ENCODE results near the gene CAMK2B. TPM values are rescaled to one million over a fixed set of nuclear protein-coding genes. Genes with fewer than 3 reads are reported as not detected.
A peak's percentile ranks its signal among the peaks of the same experiment; 100 is the strongest.

The CAMK2B gene
- total RNA-seq, 4 donors from 2014 or later, result 35.3 to 64.8 (median 46.0) TPM

DNA sequence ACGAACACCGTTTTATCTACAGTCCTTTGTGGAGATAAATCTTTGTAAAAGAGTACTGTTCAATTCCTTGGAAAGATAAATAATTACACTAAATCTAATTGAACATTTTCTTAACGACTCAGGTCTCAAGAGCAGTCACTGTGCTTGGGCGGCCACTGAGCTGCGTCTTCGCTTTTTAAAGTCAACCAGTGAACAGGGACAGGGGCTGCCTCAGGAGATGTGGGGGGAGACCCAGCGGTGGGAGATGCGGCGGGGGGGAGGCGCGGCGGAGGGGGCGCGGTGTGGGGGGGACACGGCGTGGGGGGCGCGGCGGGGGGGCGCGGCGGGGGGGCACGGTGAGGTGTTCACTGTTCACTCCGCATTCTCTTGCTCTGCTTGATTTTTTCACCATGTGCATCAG lies 39.8 kb downstream of the CAMK2B start:
- intact Hi-C loops (cut with DNase I; ENCODE audit: low total_unique reads), result loop anchor here (2.0 kb wide), 1 partner anchor 27 kb away; no protein-coding TSS in a partner anchor
- peak; percentile 0 to 8 for DNase-seq

DNA sequence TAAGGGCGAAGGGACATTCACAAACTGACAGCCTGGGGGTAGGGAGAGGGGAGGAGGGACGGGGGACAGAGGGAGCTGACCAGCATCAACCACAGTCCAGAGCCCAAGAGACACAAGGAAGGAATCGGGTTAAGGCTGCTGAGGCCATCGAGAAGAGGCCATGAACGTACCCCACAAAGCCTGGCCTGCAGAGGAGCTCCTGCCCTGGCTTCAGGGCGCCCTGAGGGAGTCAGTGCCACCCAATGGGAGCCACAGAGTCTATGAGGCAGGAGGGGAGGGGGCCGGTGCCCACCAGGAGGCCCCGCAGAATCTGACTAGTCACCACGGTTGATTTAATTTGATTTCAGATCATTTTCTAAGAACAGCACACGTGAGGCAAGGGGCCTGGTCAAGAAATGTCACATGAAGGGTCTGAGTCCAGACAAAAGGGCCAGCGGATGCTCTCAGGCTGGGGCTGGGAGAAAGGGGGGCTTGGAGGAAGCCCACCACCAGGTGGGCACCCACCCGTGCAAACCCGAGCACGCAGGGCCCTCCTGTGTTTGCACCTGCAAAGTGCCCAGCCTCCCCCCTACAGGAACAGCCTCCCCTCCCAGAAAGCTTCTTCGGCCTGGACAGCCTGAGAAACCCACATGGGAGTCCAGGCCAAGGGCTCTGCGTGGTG lies 40.4 kb downstream of the CAMK2B start:
- intact Hi-C loops (cut with DNase I; ENCODE audit: low total_unique reads) (loop anchor here (2.0 kb wide), 1 partner anchor 26 kb away; no protein-coding TSS in a partner anchor), in situ Hi-C loops (cut with MboI; ENCODE audit: low sequenced_read_pairs in 4 of 4) (no loop called here)
- H3K9me3 ChIP-seq, result no peaks in the 10 kb centered on the region
- no peaks in the 10 kb centered on the region for H3K27me3 ChIP-seq
- no peak for TF ChIP-seq POLR2A (IDR thresholded peaks at IDR 0.05)
- TF ChIP-seq, protein P1, sequence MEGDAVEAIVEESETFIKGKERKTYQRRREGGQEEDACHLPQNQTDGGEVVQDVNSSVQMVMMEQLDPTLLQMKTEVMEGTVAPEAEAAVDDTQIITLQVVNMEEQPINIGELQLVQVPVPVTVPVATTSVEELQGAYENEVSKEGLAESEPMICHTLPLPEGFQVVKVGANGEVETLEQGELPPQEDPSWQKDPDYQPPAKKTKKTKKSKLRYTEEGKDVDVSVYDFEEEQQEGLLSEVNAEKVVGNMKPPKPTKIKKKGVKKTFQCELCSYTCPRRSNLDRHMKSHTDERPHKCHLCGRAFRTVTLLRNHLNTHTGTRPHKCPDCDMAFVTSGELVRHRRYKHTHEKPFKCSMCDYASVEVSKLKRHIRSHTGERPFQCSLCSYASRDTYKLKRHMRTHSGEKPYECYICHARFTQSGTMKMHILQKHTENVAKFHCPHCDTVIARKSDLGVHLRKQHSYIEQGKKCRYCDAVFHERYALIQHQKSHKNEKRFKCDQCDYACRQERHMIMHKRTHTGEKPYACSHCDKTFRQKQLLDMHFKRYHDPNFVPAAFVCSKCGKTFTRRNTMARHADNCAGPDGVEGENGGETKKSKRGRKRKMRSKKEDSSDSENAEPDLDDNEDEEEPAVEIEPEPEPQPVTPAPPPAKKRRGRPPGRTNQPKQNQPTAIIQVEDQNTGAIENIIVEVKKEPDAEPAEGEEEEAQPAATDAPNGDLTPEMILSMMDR (IDR thresholded peaks at IDR 0.05 in 4 of 5, conservative IDR thresholded peaks at IDR 0.05 in 1 of 5), result no peak
- DNase-seq (peak; percentile 1 to 12), ATAC-seq (no peak)
- no peaks in the 10 kb centered on the region for H3K36me3 ChIP-seq
- peak overlapping the region; percentile 91 to 94 (median 92) for H3K27ac ChIP-seq
- H3K4me1 ChIP-seq, result peaks cover 50% of the 10 kb centered on the region in 2 donors
- no peak overlapping the region for H3K4me3 ChIP-seq

More for the DNA sequence above, 39.8 kb downstream of the CAMK2B start:
- no peaks in the 10 kb centered on the region for H3K36me3 ChIP-seq
- no peak overlapping the region for H3K4me3 ChIP-seq
- H3K27ac ChIP-seq, result peak overlapping the region; percentile 91 to 94 (median 92)
- H3K4me1 ChIP-seq, result peaks cover 45% of the 10 kb centered on the region in 2 donors
- no peaks in the 10 kb centered on the region for H3K27me3 ChIP-seq
- TF ChIP-seq POLR2A (IDR thresholded peaks at IDR 0.05), result no peak
- TF ChIP-seq, protein P1 (IDR thresholded peaks at IDR 0.05 in 4 of 5, conservative IDR thresholded peaks at IDR 0.05 in 1 of 5), result no peak
- no peak for ATAC-seq
- in situ Hi-C loops (cut with MboI; ENCODE audit: low sequenced_read_pairs in 4 of 4), result no loop called here
- H3K9me3 ChIP-seq, result no peaks in the 10 kb centered on the region

DNA sequence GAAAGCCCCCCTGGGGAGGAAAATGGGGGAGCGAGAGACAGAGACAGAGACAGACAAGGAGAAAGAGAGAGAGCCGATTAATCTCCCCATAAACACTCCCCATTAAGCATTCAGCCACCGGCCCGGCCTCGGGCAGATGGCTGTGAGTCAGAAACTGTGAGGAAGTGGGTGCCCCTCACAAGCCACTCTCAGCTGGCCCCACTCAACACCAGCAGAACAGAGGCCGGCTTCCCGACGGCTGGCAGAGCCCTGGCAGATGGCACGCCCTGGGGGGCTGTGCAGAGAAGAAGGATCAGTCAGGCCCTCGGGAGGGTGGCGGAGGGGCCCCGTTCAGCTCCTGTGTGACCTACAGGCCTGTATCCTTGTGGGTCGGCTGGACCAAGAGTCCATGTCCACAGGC lies 41.2 kb downstream of the CAMK2B start:
- Histone ChIP-seq H3K4me3 (no peak overlapping the region), H3K36me3 (no peaks in the 10 kb centered on the region), H3K4me1 (peaks cover 50 to 51% of the 10 kb centered on the region in 2 donors), H3K9me3 (no peaks in the 10 kb centered on the region), H3K27me3 (no peaks in the 10 kb centered on the region), H3K27ac (peak overlapping the region; percentile 91 to 94 (median 92))
- DNase-seq (peak; percentile 0 to 12), ATAC-seq (no peak)
- TF ChIP-seq, protein P1 (IDR thresholded peaks at IDR 0.05 in 4 of 5, conservative IDR thresholded peaks at IDR 0.05 in 1 of 5), result no peak
- no peak for TF ChIP-seq POLR2A (IDR thresholded peaks at IDR 0.05)
- intact Hi-C loops (cut with DNase I; ENCODE audit: low total_unique reads), result loop anchor here (2.0 kb wide), 1 partner anchor 25 kb away; no protein-coding TSS in a partner anchor
- in situ Hi-C loops (cut with MboI; ENCODE audit: low sequenced_read_pairs in 4 of 4), result no loop called here

- peak; percentile 88 to 94 for DNase-seq
- intact Hi-C loops (cut with DNase I; ENCODE audit: low total_unique reads) (loop anchor here (2.0 kb wide), 2 partner anchors 25 to 41 kb away; partner anchors contain the start of gene CAMK2B), in situ Hi-C loops (cut with MboI; ENCODE audit: low sequenced_read_pairs in 4 of 4) (no loop called here)
- peak; percentile 61 to 73 for TF ChIP-seq POLR2A (IDR thresholded peaks at IDR 0.05)
- TF ChIP-seq, protein P1 (IDR thresholded peaks at IDR 0.05 in 4 of 5, conservative IDR thresholded peaks at IDR 0.05 in 1 of 5), result no peak
- H3K4me3 ChIP-seq, result no peak overlapping the region
- H3K27me3 ChIP-seq, result no peaks in the 10 kb centered on the region
- H3K4me1 ChIP-seq, result peaks cover 50 to 55% of the 10 kb centered on the region in 2 donors
- H3K27ac ChIP-seq, result peak overlapping the region; percentile 91 to 94 (median 92)
- no peaks in the 10 kb centered on the region for H3K9me3 ChIP-seq
- ATAC-seq, result peak; percentile 82 to 84
- no peaks in the 10 kb centered on the region for H3K36me3 ChIP-seq
These were observed 41.8 kb downstream of the CAMK2B start for GRCh38 chr7:44283381-44284211.

Measured in gastrocnemius medialis (tissue), 4 donors.